Mesothelial cell of epicardium (in vitro differentiated cells): ENCODE measurements around the gene SELENOP. TPM values are rescaled to one million over a fixed set of nuclear protein-coding genes. Genes with fewer than 3 reads are reported as not detected.

Experiments
- DNase-seq, 2 experiments: peaks; one replicate each; pipeline ENCODE4 v3.0.0; 2021; ENCODE audit warnings: low spot score in 2 of 2; ENCODE audit not compliant: unreplicated experiment in 2 of 2
- H3K27ac Mint-ChIP-seq: 2 replicates; pipeline ENCODE4 v1.8.0; 2021; ENCODE audit warnings: mixed read lengths
- H3K27me3 Mint-ChIP-seq: 2 replicates; pipeline ENCODE4 v1.8.0; 2021; ENCODE audit warnings: low read depth, mixed read lengths
- H3K36me3 Mint-ChIP-seq: 2 replicates; pipeline ENCODE4 v1.8.0; 2021; ENCODE audit warnings: mixed read lengths
- H3K4me1 Mint-ChIP-seq: 2 replicates; pipeline ENCODE4 v1.8.0; 2021; ENCODE audit warnings: mixed read lengths
- H3K4me3 Mint-ChIP-seq: 2 replicates; pipeline ENCODE4 v1.8.0; 2021; ENCODE audit warnings: mild to moderate bottlenecking, moderate library complexity, mixed read lengths
- H3K9me3 Mint-ChIP-seq: 2 replicates; pipeline ENCODE4 v1.8.0; 2021; ENCODE audit warnings: mixed read lengths
- CTCF ChIP-seq: fragments of 200-600 bp; sonication (generic); IDR thresholded peaks from one replicate; pipeline ENCODE4 v1.5.0; 2021; ENCODE audit warnings: antibody characterized with exemption; ENCODE audit not compliant: unreplicated experiment
- total RNA-seq: library from RNA; stranded (reverse); gene quantifications from 3 replicates; pipeline ENCODE4 v1.2.1, GENCODE V29; 2021

SELENOP gene
- total RNA-seq, 1 donor from 2014 or later, result 86.9 TPM

GRCh38 chr5:42785756-42786155 is 25.9 kb downstream of the SELENOP start:
- no peak overlapping the region for H3K27ac Mint-ChIP-seq
- no peak for DNase-seq
- no peaks in the 10 kb centered on the region for H3K36me3 Mint-ChIP-seq
- peaks cover 49% of the 10 kb centered on the region for H3K9me3 Mint-ChIP-seq
- no peak for TF ChIP-seq CTCF
- no peak overlapping the region for H3K4me3 Mint-ChIP-seq
- no peaks in the 10 kb centered on the region for H3K27me3 Mint-ChIP-seq
- H3K4me1 Mint-ChIP-seq, result no peaks in the 10 kb centered on the region

GRCh38 chr5:42784132-42784531 is 27.6 kb downstream of the SELENOP start:
- no peaks in the 10 kb centered on the region for H3K4me1 Mint-ChIP-seq
- H3K27ac Mint-ChIP-seq, result no peak overlapping the region

GRCh38 chr5:42781584-42781983 is 30.1 kb downstream of the SELENOP start:
- H3K4me3 Mint-ChIP-seq, result no peak overlapping the region
- peaks cover 22% of the 10 kb centered on the region for H3K9me3 Mint-ChIP-seq
- no peak for TF ChIP-seq CTCF
- DNase-seq, result no peak
- H3K4me1 Mint-ChIP-seq, result no peaks in the 10 kb centered on the region
- H3K36me3 Mint-ChIP-seq, result no peaks in the 10 kb centered on the region
- no peak overlapping the region for H3K27ac Mint-ChIP-seq
- no peaks in the 10 kb centered on the region for H3K27me3 Mint-ChIP-seq

More at GRCh38 chr5:42784132-42784531, 27.6 kb downstream of the SELENOP start:
- no peak for TF ChIP-seq CTCF
- DNase-seq, result no peak
- no peaks in the 10 kb centered on the region for H3K36me3 Mint-ChIP-seq
- H3K27me3 Mint-ChIP-seq, result no peaks in the 10 kb centered on the region
- no peak overlapping the region for H3K4me3 Mint-ChIP-seq
- H3K9me3 Mint-ChIP-seq, result peaks cover 36% of the 10 kb centered on the region

- Mint-ChIP-seq H3K4me3 (no peak overlapping the region), H3K27me3 (no peaks in the 10 kb centered on the region), H3K9me3 (no peaks in the 10 kb centered on the region), H3K36me3 (no peaks in the 10 kb centered on the region), H3K4me1 (no peaks in the 10 kb centered on the region), H3K27ac (no peak overlapping the region)
- no peak for TF ChIP-seq CTCF
- DNase-seq, result no peak
These were observed 32.6 kb downstream of the SELENOP start for GRCh38 chr5:42779083-42779482.

GRCh38 chr5:42772265-42772993 is 39.3 kb downstream of the SELENOP start:
- H3K36me3 Mint-ChIP-seq, result no peaks in the 10 kb centered on the region
- H3K27me3 Mint-ChIP-seq, result peaks cover 7% of the 10 kb centered on the region
- no peak overlapping the region for H3K27ac Mint-ChIP-seq
- DNase-seq, result no peak
- TF ChIP-seq CTCF, result no peak
- peaks cover 10% of the 10 kb centered on the region for H3K9me3 Mint-ChIP-seq
- no peak overlapping the region for H3K4me3 Mint-ChIP-seq
- H3K4me1 Mint-ChIP-seq, result no peaks in the 10 kb centered on the region
